Stimulated activated naive B cell treated with anti-CD40 and anti-IgM and Interleukin-4, amounts not matched to agents 10 μg/mL and 1 μg/mL and 100 μg/mL, for 72 hours (primary cell): Measurements from ENCODE around the gene FOXD2.

Experiments
- ATAC-seq, 2 donors: fragments of 150-1000 bp; cut with Tn5 transposase; replicated peaks; 2 replicates each; pipeline ENCODE4 v1.10.0; 2021; ENCODE audit warnings: moderate library complexity in 1 of 2
- DNase-seq: peaks from one replicate; pipeline ENCODE4 v3.0.0; 2021
- H3K27ac Mint-ChIP-seq: one replicate; pipeline ENCODE4 v1.8.0; 2022; ENCODE audit warnings: mild to moderate bottlenecking, mixed read lengths
- H3K27me3 Mint-ChIP-seq, 2 donors: one replicate each; pipeline ENCODE4 v1.8.0; 2022; ENCODE audit warnings: mixed read lengths in 2 of 2
- H3K36me3 Mint-ChIP-seq, 2 donors: one replicate each; pipeline ENCODE4 v1.8.0; 2022; ENCODE audit warnings: mixed read lengths in 2 of 2, mild to moderate bottlenecking in 1 of 2
- H3K4me1 Mint-ChIP-seq, 2 donors: one replicate each; pipeline ENCODE4 v1.8.0; 2022; ENCODE audit warnings: mixed read lengths in 2 of 2, mild to moderate bottlenecking in 1 of 2
- H3K4me3 Mint-ChIP-seq, 2 donors: one replicate each; pipeline ENCODE4 v1.8.0; 2022; ENCODE audit warnings: mild to moderate bottlenecking in 2 of 2, mixed read lengths in 2 of 2, moderate library complexity in 1 of 2
- H3K9me3 Mint-ChIP-seq, 2 donors: one replicate each; pipeline ENCODE4 v1.8.0; 2022; ENCODE audit warnings: mixed read lengths in 2 of 2, mild to moderate bottlenecking in 1 of 2

The FOXD2 gene

DNA sequence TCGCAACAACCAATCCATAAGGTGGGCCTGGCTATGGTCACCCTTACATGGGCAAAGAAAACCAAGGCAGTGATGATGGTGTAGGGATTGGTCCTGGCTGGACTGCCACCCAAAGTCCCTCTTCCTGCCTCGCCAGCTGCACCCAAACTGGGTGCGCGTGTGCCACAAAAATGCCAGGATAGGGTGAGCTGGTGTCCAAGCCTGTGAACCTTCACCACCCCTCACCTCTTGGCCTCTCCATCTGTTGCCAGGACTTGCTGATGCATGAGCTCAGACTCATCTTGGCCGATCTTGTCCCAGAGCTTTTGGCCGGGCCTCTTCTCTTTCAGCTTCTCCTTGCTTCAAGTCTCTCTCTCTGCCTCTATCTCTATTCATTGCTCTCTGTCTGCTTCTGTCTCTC lies 41.8 kb downstream of the FOXD2 start:
- Mint-ChIP-seq H3K36me3 (no peaks in the 10 kb centered on the region), H3K4me1 (no peaks in the 10 kb centered on the region), H3K9me3 (no peaks in the 10 kb centered on the region), H3K27ac (no peak overlapping the region), H3K27me3 (peaks cover 29 to 32% of the 10 kb centered on the region in 2 donors), H3K4me3 (no peak overlapping the region)
- no peak for ATAC-seq
- DNase-seq: no peak

DNA sequence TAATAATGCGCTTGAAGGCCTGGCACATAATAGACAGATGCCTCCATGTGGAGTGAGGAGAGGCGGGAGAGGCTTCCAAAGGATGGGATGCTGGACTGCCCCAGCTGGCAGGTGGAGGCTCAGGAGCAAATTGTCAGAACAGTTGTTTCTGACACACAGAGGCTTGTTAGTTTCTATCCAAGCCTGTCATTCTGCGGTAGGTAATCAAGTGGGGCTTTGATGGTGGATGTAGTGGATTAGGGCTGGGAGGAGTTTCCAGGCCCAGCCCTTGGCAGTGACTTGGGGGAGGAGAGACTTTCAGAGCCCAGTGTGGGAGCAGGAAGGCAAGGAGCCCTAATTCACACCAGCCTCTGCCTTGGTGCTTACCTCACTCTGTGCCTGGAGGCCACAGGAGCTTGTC lies 44.1 kb downstream of the FOXD2 start:
- H3K27me3 Mint-ChIP-seq: peaks cover 21 to 26% of the 10 kb centered on the region in 2 donors
- no peaks in the 10 kb centered on the region for H3K9me3 Mint-ChIP-seq
- DNase-seq (no peak), ATAC-seq (no peak)
- no peaks in the 10 kb centered on the region for H3K4me1 Mint-ChIP-seq
- no peaks in the 10 kb centered on the region for H3K36me3 Mint-ChIP-seq
- no peak overlapping the region for H3K4me3 Mint-ChIP-seq
- no peak overlapping the region for H3K27ac Mint-ChIP-seq

DNA sequence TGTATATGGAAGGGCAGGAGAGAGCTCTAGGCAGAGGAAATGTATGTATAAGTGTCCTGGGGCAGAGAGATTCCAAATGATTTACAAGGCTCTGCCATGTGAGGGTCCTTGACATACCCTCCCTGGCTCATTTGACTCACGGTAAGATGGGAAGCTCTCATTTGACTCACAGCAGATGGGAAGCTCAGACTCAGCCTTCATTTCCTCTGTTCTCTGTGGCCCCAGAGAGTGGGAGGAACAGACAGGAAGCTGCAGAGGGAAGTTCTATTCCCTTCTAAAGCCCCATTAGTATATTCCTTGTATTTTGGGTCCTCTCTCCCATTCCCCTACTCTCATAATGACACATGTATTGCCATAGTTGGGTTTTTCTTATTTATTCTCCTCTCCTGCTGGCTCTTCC lies 44.9 kb downstream of the FOXD2 start:
- H3K36me3 Mint-ChIP-seq: no peaks in the 10 kb centered on the region
- no peak overlapping the region for H3K4me3 Mint-ChIP-seq
- H3K27ac Mint-ChIP-seq: no peak overlapping the region
- no peak for ATAC-seq
- H3K27me3 Mint-ChIP-seq: peaks cover 21 to 26% of the 10 kb centered on the region in 2 donors
- no peak for DNase-seq
- no peaks in the 10 kb centered on the region for H3K4me1 Mint-ChIP-seq
- no peaks in the 10 kb centered on the region for H3K9me3 Mint-ChIP-seq

DNA sequence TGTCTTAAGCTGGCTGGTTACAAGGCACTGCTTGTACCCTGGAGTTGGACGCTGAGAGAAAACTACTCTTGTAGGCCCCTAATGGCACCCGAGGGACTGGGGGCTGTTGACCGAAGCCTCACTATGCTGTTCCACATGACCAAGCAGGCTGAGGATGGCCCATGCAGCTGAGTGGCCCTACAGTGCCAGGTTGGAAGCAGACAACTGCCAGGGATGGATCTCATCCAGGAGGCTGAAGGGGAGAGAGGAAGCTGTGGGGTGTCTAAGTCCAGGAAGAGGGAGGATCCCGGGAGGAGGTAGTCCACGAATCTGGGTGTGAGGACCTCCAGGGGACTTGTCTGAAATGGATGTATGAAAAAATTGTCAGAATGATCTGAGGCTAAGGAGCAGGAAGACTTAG lies 45.8 kb downstream of the FOXD2 start:
- Mint-ChIP-seq H3K36me3 (no peaks in the 10 kb centered on the region), H3K27ac (no peak overlapping the region)

DNA sequence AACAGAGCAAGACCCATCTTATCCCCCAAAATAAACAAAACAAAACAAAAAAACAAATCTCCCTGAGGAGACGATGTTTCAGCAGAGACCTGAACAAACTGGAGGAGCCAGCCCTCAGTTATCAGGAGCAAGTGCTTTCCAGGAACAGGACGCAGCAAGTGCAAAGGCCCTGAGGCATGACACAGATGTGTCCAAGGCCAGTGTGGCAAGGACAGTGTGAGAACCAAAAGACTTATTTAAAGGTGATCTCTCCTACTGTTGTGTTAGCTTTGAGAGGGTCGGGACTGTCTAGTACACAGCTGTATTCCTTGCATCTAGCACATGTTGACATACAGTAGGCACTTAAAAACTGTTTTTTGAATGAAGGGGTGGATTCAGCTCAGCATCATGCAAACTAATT lies 48.0 kb downstream of the FOXD2 start:
- H3K36me3 Mint-ChIP-seq: no peaks in the 10 kb centered on the region
- no peak overlapping the region for H3K27ac Mint-ChIP-seq
- H3K27me3 Mint-ChIP-seq: peaks cover 20 to 21% of the 10 kb centered on the region in 2 donors
- no peaks in the 10 kb centered on the region for H3K4me1 Mint-ChIP-seq
- no peak overlapping the region for H3K4me3 Mint-ChIP-seq
- DNase-seq: no peak
- no peaks in the 10 kb centered on the region for H3K9me3 Mint-ChIP-seq
- no peak for ATAC-seq

More for the DNA sequence above, 45.8 kb downstream of the FOXD2 start:
- ATAC-seq (no peak), DNase-seq (no peak)
- no peak overlapping the region for H3K4me3 Mint-ChIP-seq
- no peaks in the 10 kb centered on the region for H3K9me3 Mint-ChIP-seq
- no peaks in the 10 kb centered on the region for H3K4me1 Mint-ChIP-seq
- peaks cover 17 to 20% of the 10 kb centered on the region in 2 donors for H3K27me3 Mint-ChIP-seq

DNA sequence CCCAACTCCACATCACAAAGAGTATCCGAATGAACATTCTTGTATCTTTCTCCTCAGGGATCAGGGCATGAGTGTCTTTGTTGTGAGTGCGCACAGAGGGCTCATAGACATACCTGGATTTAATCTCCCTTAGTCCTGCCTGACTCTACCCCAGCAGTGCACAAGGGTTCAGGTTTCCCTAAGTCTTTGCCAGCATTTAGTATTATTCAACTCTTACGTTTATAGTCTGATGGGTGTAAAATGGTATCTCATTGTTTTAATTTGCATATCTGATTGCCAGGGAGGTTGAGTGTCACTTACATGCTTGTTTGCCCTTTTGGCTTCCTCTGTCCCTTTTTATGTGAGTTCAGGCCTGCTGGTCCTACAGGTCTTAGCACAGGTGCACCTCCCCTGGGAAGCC lies 49.5 kb downstream of the FOXD2 start:
- ATAC-seq (no peak), DNase-seq (no peak)
- no peaks in the 10 kb centered on the region for H3K36me3 Mint-ChIP-seq
- H3K27ac Mint-ChIP-seq: no peak overlapping the region
- peaks cover 21 to 25% of the 10 kb centered on the region in 2 donors for H3K27me3 Mint-ChIP-seq
- no peaks in the 10 kb centered on the region for H3K9me3 Mint-ChIP-seq
- no peak overlapping the region for H3K4me3 Mint-ChIP-seq
- H3K4me1 Mint-ChIP-seq: peaks cover 0 to 1% of the 10 kb centered on the region in 2 donors

DNA sequence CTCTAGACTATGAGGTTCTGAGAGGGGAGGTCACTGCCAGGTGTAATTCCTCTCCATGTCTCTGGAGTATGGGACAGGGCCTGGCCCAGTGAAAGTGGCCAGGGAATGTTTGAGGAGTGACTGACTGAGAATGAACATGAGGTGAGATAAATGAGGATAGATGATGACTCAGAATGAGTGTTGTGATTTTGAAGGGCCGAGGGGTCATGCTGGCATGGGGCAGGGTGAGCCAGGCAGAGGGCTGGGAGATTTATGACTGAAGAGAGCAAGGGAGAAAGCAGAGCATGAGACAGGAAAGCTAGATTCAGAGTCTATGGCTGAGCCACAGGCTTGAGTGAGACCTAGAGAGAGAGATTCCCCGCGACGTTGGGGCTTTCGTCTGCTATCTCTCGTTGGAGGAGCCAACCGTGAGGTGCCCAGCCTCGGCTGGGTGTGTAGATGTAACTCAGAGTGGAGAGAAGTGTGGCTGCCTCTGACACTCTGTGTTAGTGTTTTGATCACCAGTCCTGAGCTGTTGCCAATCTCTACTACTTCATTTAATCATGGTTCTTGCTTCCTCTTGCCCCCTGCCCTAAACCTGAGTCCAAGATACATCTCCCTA lies 50.1 kb downstream of the FOXD2 start:
- no peak for ATAC-seq

More for the DNA sequence above, 50.1 kb downstream of the FOXD2 start:
- no peak for DNase-seq
- Mint-ChIP-seq H3K4me3 (no peak overlapping the region), H3K27me3 (peaks cover 23 to 29% of the 10 kb centered on the region in 2 donors), H3K27ac (no peak overlapping the region), H3K36me3 (no peaks in the 10 kb centered on the region), H3K4me1 (peaks cover 0 to 1% of the 10 kb centered on the region in 2 donors), H3K9me3 (no peaks in the 10 kb centered on the region)
